HEK293 (cell line): ENCODE data around the gene NCKAP5.

Experiments used
- CTCF ChIA-PET: fragments of 350-600 bp; formaldehyde crosslinking; extraction: SDS; loops from one replicate; lab custom pipeline; 2021; ENCODE audit warnings: antibody characterized with exemption; lab: Yijun Ruan, JAX
- POLR2A ChIA-PET: fragments of 300-600 bp; formaldehyde crosslinking; extraction: SDS; loops from one replicate; lab custom pipeline; 2020; ENCODE audit warnings: antibody characterized with exemption, inconsistent platforms; lab: Yijun Ruan, JAX
- H3K27ac ChIP-seq: fragments of 200-500 bp; sonication (Bioruptor generic); 2 replicates; pipeline ENCODE4 v1.5.1; 2014; ENCODE audit warnings: low read depth, low read length, control low read depth, inconsistent platforms; ENCODE audit errors: extremely low read depth
- H3K36me3 ChIP-seq, 2 experiments: fragments of 200-500 bp in 1 of 2; sonication (Bioruptor generic) in 1 of 2; 1 replicate in 1 of 2; 2 replicates in 1 of 2; pipeline ENCODE4 v1.5.1; 2014 to 2017; ENCODE audit warnings: inconsistent platforms in 2 of 2, low read length in 2 of 2; ENCODE audit not compliant: control insufficient read depth in 2 of 2, insufficient read depth in 1 of 2
- H3K4me1 ChIP-seq: fragments of 200-500 bp; sonication (Bioruptor generic); 2 replicates; pipeline ENCODE4 v1.5.1; 2014; ENCODE audit warnings: mild to moderate bottlenecking, low read length, inconsistent platforms; ENCODE audit not compliant: control insufficient read depth, insufficient read depth
- H3K4me3 ChIP-seq: 2 replicates; pipeline ENCODE4 v1.5.1; 2011; ENCODE audit warnings: low read depth, mild to moderate bottlenecking, control low read depth, low read length, moderate library complexity
- H3K9me3 ChIP-seq: fragments of 200-500 bp; sonication (Bioruptor generic); 2 replicates; pipeline ENCODE4 v1.5.1; 2014; ENCODE audit warnings: low read depth, low read length, inconsistent platforms; ENCODE audit not compliant: control insufficient read depth, insufficient read depth
- AEBP2 ChIP-seq: fragments of 450-650 bp; formaldehyde crosslinking; IDR thresholded peaks from 2 replicates; pipeline ENCODE4 v1.5.1; 2016; ENCODE audit warnings: missing biosample characterization, missing genetic modification characterization, borderline replicate concordance
- BCL11A ChIP-seq: fragments of 450-650 bp; formaldehyde crosslinking; IDR thresholded peaks from 2 replicates; pipeline ENCODE4 v1.5.1; 2016; ENCODE audit warnings: low read depth, missing biosample characterization, missing genetic modification characterization
- GFI1B ChIP-seq: fragments of 450-650 bp; formaldehyde crosslinking; IDR thresholded peaks from 2 replicates; pipeline ENCODE4 v1.5.1; 2016; ENCODE audit warnings: missing biosample characterization, missing genetic modification characterization
- KLF16 ChIP-seq: fragments of 450-650 bp; formaldehyde crosslinking; IDR thresholded peaks from 2 replicates; pipeline ENCODE4 v1.5.1; 2017; ENCODE audit warnings: missing biosample characterization, missing genetic modification characterization
- KLF7 ChIP-seq: fragments of 450-650 bp; formaldehyde crosslinking; IDR thresholded peaks from 2 replicates; pipeline ENCODE4 v1.5.1; 2016; ENCODE audit warnings: missing biosample characterization, missing genetic modification characterization, borderline replicate concordance
- REPIN1 ChIP-seq: fragments of 450-650 bp; formaldehyde crosslinking; IDR thresholded peaks from 2 replicates; pipeline ENCODE4 v1.5.1; 2017; ENCODE audit warnings: missing biosample characterization, missing genetic modification characterization, low read depth
- REST ChIP-seq: fragments of 450-650 bp; formaldehyde crosslinking; IDR thresholded peaks from 2 replicates; pipeline ENCODE4 v1.5.1; 2016; ENCODE audit warnings: missing biosample characterization, missing genetic modification characterization
- ZBTB11 ChIP-seq: fragments of 450-650 bp; formaldehyde crosslinking; conservative IDR thresholded peaks from 2 replicates; pipeline ENCODE4 v1.5.1; 2016; ENCODE audit warnings: low read depth, missing biosample characterization, missing genetic modification characterization
- ZBTB17 ChIP-seq: fragments of 450-650 bp; formaldehyde crosslinking; IDR thresholded peaks from 2 replicates; pipeline ENCODE4 v1.5.1; 2016; ENCODE audit warnings: missing biosample characterization, missing genetic modification characterization
- ZFHX2 ChIP-seq: fragments of 450-650 bp; formaldehyde crosslinking; conservative IDR thresholded peaks from 2 replicates; pipeline ENCODE4 v1.5.1; 2016; ENCODE audit warnings: missing biosample characterization, missing genetic modification characterization
- ZNF133 ChIP-seq: fragments of 450-650 bp; formaldehyde crosslinking; IDR thresholded peaks from 2 replicates; pipeline ENCODE4 v1.5.1; 2016; ENCODE audit warnings: missing biosample characterization, missing genetic modification characterization
- ZNF174 ChIP-seq: fragments of 450-650 bp; formaldehyde crosslinking; IDR thresholded peaks from 2 replicates; pipeline ENCODE4 v1.5.0; 2017; ENCODE audit warnings: missing biosample characterization, mild to moderate bottlenecking, missing genetic modification characterization
- ZNF2 ChIP-seq: fragments of 450-650 bp; formaldehyde crosslinking; IDR thresholded peaks from 2 replicates; pipeline ENCODE4 v1.5.1; 2016; ENCODE audit warnings: missing biosample characterization, missing genetic modification characterization
- ZNF239 ChIP-seq: fragments of 450-650 bp; formaldehyde crosslinking; IDR thresholded peaks from 2 replicates; pipeline ENCODE4 v1.5.1; 2016; ENCODE audit warnings: missing biosample characterization, missing genetic modification characterization
- ZNF248 ChIP-seq: fragments of 450-650 bp; formaldehyde crosslinking; IDR thresholded peaks from 2 replicates; pipeline ENCODE4 v1.5.1; 2017; ENCODE audit warnings: missing biosample characterization, missing genetic modification characterization
- ZNF274 ChIP-seq, 2 experiments: fragments of 200-500 bp in 1 of 2; fragments of 450-650 bp in 1 of 2; sonication (Bioruptor generic) in 1 of 2; formaldehyde crosslinking in 1 of 2; IDR thresholded peaks; 2 replicates each; pipeline versions ENCODE4 v1.5.1 to v1.6.1; 2014 to 2016; ENCODE audit warnings: borderline replicate concordance in 1 of 2, inconsistent platforms in 1 of 2, low read length in 1 of 2, missing biosample characterization in 1 of 2, missing genetic modification characterization in 1 of 2
- ZNF350 ChIP-seq: fragments of 450-650 bp; formaldehyde crosslinking; IDR thresholded peaks from 2 replicates; pipeline ENCODE4 v1.5.0; 2017; ENCODE audit warnings: missing biosample characterization, mild to moderate bottlenecking, missing genetic modification characterization
- ZNF366 ChIP-seq: fragments of 450-650 bp; formaldehyde crosslinking; conservative IDR thresholded peaks from 2 replicates; pipeline ENCODE4 v1.5.1; 2016; ENCODE audit warnings: missing biosample characterization, missing genetic modification characterization
- ZNF404 ChIP-seq: fragments of 450-650 bp; formaldehyde crosslinking; IDR thresholded peaks from 2 replicates; pipeline ENCODE4 v1.5.1; 2017; ENCODE audit warnings: missing biosample characterization, missing genetic modification characterization
- ZNF530 ChIP-seq: fragments of 450-650 bp; formaldehyde crosslinking; IDR thresholded peaks from 2 replicates; pipeline ENCODE4 v1.5.1; 2016; ENCODE audit warnings: low read depth, missing biosample characterization, missing genetic modification characterization
- ZNF596 ChIP-seq: fragments of 450-650 bp; IDR thresholded peaks from 2 replicates; pipeline ENCODE4 v1.5.0; 2018; ENCODE audit warnings: missing biosample characterization, mild to moderate bottlenecking, missing genetic modification characterization, moderate library complexity
- ZNF624 ChIP-seq: fragments of 450-650 bp; formaldehyde crosslinking; IDR thresholded peaks from 2 replicates; pipeline ENCODE4 v1.5.1; 2017; ENCODE audit warnings: missing biosample characterization, missing genetic modification characterization
- ZNF664 ChIP-seq: fragments of 450-650 bp; formaldehyde crosslinking; IDR thresholded peaks from 2 replicates; pipeline ENCODE4 v1.5.1; 2016; ENCODE audit warnings: missing biosample characterization, missing genetic modification characterization
- ZNF768 ChIP-seq: fragments of 450-650 bp; formaldehyde crosslinking; IDR thresholded peaks from 2 replicates; pipeline ENCODE4 v1.5.1; 2018; ENCODE audit warnings: missing biosample characterization, mild to moderate bottlenecking, missing genetic modification characterization
- ZNF785 ChIP-seq: fragments of 450-650 bp; formaldehyde crosslinking; IDR thresholded peaks from 2 replicates; pipeline ENCODE4 v1.5.1; 2016; ENCODE audit warnings: missing biosample characterization, missing genetic modification characterization
- ZSCAN30 ChIP-seq: fragments of 450-650 bp; IDR thresholded peaks from 2 replicates; pipeline ENCODE4 v1.5.1; 2018; ENCODE audit warnings: missing biosample characterization, mild to moderate bottlenecking, missing genetic modification characterization, moderate library complexity

Gene NCKAP5

GRCh38 chr2:133512121-133512520 is 56.1 kb downstream of the NCKAP5 start:
- H3K9me3 ChIP-seq: no peaks in the 10 kb centered on the region
- CTCF ChIA-PET: interaction anchor here (0.6 to 0.8 kb wide), 2 partner anchors 73 to 1036 kb away, joined by 3 to 4 read pairs; no protein-coding TSS in a partner anchor
- TF ChIP-seq ZNF133 (tag by site-specific recombination) (no peak), KLF7 (tag by site-specific recombination) (no peak), ZNF366 (tag by site-specific recombination) (no peak), ZNF768 (tag by site-specific recombination) (no peak), ZFHX2 (tag by site-specific recombination) (no peak), BCL11A (tag by site-specific recombination) (no peak), ZNF664 (tag by site-specific recombination) (no peak), ZNF174 (tag by site-specific recombination) (no peak), ZNF248 (tag by site-specific recombination) (no peak)
- no peaks in the 10 kb centered on the region for H3K4me1 ChIP-seq
- no peak overlapping the region for H3K27ac ChIP-seq
- POLR2A ChIA-PET: no interaction called here
- H3K4me3 ChIP-seq: no peak overlapping the region
- H3K36me3 ChIP-seq: no peaks in the 10 kb centered on the region

- Histone ChIP-seq H3K4me3 (no peak overlapping the region), H3K9me3 (no peaks in the 10 kb centered on the region), H3K27ac (no peak overlapping the region), H3K36me3 (no peaks in the 10 kb centered on the region), H3K4me1 (no peaks in the 10 kb centered on the region)
- ChIA-PET CTCF (interaction anchor here (0.6 kb wide), 1 partner anchor 1036 kb away, joined by 3 read pairs; no protein-coding TSS in a partner anchor), POLR2A (no interaction called here)
- TF ChIP-seq ZNF624 (no peak), GFI1B (tag by site-specific recombination) (no peak), REST (tag by site-specific recombination) (no peak), ZNF2 (no peak), AEBP2 (no peak), KLF16 (tag by site-specific recombination) (no peak), ZNF274 (IDR thresholded peaks at IDR 0.05; ENCODE audit: low read length) (no peak), ZNF274 (tag by site-specific recombination; IDR thresholded peaks at IDR 0.05; ENCODE audit: borderline replicate concordance) (no peak), ZNF350 (tag by site-specific recombination) (no peak)
These were observed 56.6 kb downstream of the NCKAP5 start for GRCh38 chr2:133511679-133512078.

- no peak overlapping the region for H3K27ac ChIP-seq
- no peak overlapping the region for H3K4me3 ChIP-seq
- H3K36me3 ChIP-seq: no peaks in the 10 kb centered on the region
- no peaks in the 10 kb centered on the region for H3K4me1 ChIP-seq
- H3K9me3 ChIP-seq: no peaks in the 10 kb centered on the region
- ChIA-PET CTCF (interaction anchor here (0.9 kb wide), 1 partner anchor 10 kb away, joined by 4 read pairs; no protein-coding TSS in a partner anchor), POLR2A (no interaction called here)
- TF ChIP-seq ZNF785 (tag by site-specific recombination) (no peak), ZSCAN30 (no peak), ZNF239 (tag by site-specific recombination) (no peak), ZNF596 (tag by site-specific recombination) (no peak), ZBTB11 (tag by site-specific recombination) (no peak), ZNF530 (tag by site-specific recombination) (no peak), REPIN1 (no peak), ZNF404 (tag by site-specific recombination) (no peak), ZBTB17 (tag by site-specific recombination) (no peak)
These were observed 58.5 kb downstream of the NCKAP5 start for GRCh38 chr2:133509777-133510176.
